CD4-positive, alpha-beta T cell treated with Interleukin-4 for 1 hour (primary cell): ENCODE measurements around the gene THAP10.
"Not testable (repeated sequence)": the region's sequence is repeated elsewhere in the genome, so short reads cannot be mapped to it uniquely, and the experiment has no call there.

Experiments
- DNase-seq, 2 donors: peaks; one replicate each; pipeline ENCODE4 v3.0.0-alpha.2; 2020 to 2022

THAP10 gene

GRCh38 chr15:70876011-70876410 lies 16.2 kb downstream of the THAP10 start:
- DNase-seq: no peak

GRCh38 chr15:70875001-70875782 lies 17.0 kb downstream of the THAP10 start:
- DNase-seq: no peak

- DNase-seq: no peak
These were observed 18.8 kb downstream of the THAP10 start for GRCh38 chr15:70873232-70874054.

GRCh38 chr15:70871490-70871889 lies 20.7 kb downstream of the THAP10 start:
- DNase-seq: not testable (repeated sequence)

- DNase-seq: no peak
These were observed 22.2 kb downstream of the THAP10 start for GRCh38 chr15:70870051-70870450.

- DNase-seq: no peak
These were observed 22.9 kb downstream of the THAP10 start for GRCh38 chr15:70869346-70869745.

GRCh38 chr15:70867911-70868467 lies 24.2 kb downstream of the THAP10 start:
- DNase-seq: no peak

- no peak for DNase-seq
These were observed 25.1 kb downstream of the THAP10 start for GRCh38 chr15:70866982-70867641.

- DNase-seq: no peak
These were observed 28.6 kb downstream of the THAP10 start for GRCh38 chr15:70863450-70864218.

GRCh38 chr15:70859998-70860397 lies 32.2 kb downstream of the THAP10 start:
- no peak for DNase-seq

GRCh38 chr15:70859322-70859908 lies 32.8 kb downstream of the THAP10 start:
- no peak for DNase-seq

GRCh38 chr15:70858614-70859321 lies 33.5 kb downstream of the THAP10 start:
- DNase-seq: not testable (repeated sequence)

- DNase-seq: no peak
These were observed 34.5 kb downstream of the THAP10 start for GRCh38 chr15:70857562-70858285.

- DNase-seq: no peak
These were observed 35.2 kb downstream of the THAP10 start for GRCh38 chr15:70856884-70857561.

- no peak for DNase-seq
These were observed 35.9 kb downstream of the THAP10 start for GRCh38 chr15:70856177-70856883.

GRCh38 chr15:70855764-70856163 lies 36.5 kb downstream of the THAP10 start:
- DNase-seq: no peak

- no peak for DNase-seq
These were observed 37.6 kb downstream of the THAP10 start for GRCh38 chr15:70854666-70854976.

GRCh38 chr15:70853973-70854665 lies 38.1 kb downstream of the THAP10 start, which contains the start of gene LARP6:
TSS of gene LARP6 (minus strand) at chr15:70854157. CDS start at chr15:70854088, 69 bp downstream.
- no peak for DNase-seq
